ENCODE results near the gene ZBED5.
"Not testable (repeated sequence)": the region's sequence is repeated elsewhere in the genome, so short reads cannot be mapped to it uniquely, and the experiment has no call there.

The ZBED5 gene

DNA sequence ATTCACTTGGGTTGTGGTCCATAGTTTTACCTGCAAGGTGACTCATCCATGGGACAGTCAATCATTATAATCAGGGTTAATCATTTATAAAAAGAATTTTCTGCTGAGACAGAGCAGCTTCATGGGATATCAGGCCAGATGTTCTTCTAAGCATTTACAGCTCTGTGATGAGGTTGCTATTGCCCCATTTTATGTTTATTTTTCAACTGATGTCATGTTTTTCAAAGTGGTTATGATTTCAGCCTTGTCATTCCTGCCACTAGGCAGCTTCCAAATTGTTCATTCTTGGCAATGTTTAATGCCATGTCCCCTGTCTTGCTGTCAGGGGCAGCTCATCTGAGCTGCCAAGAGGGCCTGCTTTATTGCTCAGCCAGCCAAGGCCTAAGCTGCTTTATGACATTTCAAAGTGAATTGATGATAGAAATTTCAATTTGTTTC lies 35.9 kb upstream of the ZBED5 start:
- H3K4me3 Mint-ChIP-seq: no peak overlapping the region
- TF ChIP-seq, protein P1, sequence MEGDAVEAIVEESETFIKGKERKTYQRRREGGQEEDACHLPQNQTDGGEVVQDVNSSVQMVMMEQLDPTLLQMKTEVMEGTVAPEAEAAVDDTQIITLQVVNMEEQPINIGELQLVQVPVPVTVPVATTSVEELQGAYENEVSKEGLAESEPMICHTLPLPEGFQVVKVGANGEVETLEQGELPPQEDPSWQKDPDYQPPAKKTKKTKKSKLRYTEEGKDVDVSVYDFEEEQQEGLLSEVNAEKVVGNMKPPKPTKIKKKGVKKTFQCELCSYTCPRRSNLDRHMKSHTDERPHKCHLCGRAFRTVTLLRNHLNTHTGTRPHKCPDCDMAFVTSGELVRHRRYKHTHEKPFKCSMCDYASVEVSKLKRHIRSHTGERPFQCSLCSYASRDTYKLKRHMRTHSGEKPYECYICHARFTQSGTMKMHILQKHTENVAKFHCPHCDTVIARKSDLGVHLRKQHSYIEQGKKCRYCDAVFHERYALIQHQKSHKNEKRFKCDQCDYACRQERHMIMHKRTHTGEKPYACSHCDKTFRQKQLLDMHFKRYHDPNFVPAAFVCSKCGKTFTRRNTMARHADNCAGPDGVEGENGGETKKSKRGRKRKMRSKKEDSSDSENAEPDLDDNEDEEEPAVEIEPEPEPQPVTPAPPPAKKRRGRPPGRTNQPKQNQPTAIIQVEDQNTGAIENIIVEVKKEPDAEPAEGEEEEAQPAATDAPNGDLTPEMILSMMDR (IDR thresholded peaks at IDR 0.05; ENCODE audit: unreplicated experiment in 3 of 3): no peak
- H3K27me3 Mint-ChIP-seq (ENCODE audit: low read depth): no peaks in the 10 kb centered on the region
- H3K27ac Mint-ChIP-seq: no peak overlapping the region
- H3K4me1 Mint-ChIP-seq: peaks cover 28% of the 10 kb centered on the region
- H3K9me3 Mint-ChIP-seq: peaks cover 19% of the 10 kb centered on the region
- H3K36me3 Mint-ChIP-seq (ENCODE audit: low read depth): peaks cover 4% of the 10 kb centered on the region

GRCh38 chr11:10892250-10892649 lies 34.4 kb upstream of the ZBED5 start:
- H3K4me1 Mint-ChIP-seq: peaks cover 13% of the 10 kb centered on the region
- H3K36me3 Mint-ChIP-seq (ENCODE audit: low read depth): peaks cover 8% of the 10 kb centered on the region
- no peaks in the 10 kb centered on the region for H3K27me3 Mint-ChIP-seq (ENCODE audit: low read depth)
- peaks cover 22% of the 10 kb centered on the region for H3K9me3 Mint-ChIP-seq
- no peak overlapping the region for H3K27ac Mint-ChIP-seq
- H3K4me3 Mint-ChIP-seq: no peak overlapping the region
- TF ChIP-seq, protein P1 (IDR thresholded peaks at IDR 0.05; ENCODE audit: unreplicated experiment in 3 of 3): no peak

DNA sequence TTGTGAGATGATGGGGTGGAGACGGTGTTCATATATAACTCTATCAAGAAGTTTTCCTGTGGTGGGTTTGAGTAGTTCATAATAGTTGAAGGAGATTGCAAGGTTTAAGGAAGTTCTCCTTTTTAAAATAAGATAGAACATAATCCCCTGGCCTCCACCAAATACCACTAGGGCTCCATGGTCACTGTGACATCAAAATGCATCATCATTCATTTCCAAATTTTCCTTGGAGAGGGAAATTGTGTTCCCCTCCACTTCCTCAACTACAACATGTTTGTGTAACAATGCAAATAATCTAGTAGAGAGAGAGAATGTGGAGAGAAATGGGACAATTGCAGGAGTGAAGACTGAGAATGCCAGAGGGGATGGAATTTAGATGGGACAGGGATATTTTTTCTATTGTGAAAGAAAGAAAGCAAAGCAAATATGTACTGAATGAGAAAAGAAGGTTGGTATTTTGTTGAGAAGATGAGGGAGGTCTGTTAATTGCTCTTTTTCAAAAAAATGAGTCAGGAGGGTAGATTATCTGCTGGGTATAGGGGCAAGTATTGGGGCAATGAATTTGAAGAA lies 33.4 kb upstream of the ZBED5 start:
- H3K9me3 Mint-ChIP-seq: peaks cover 22% of the 10 kb centered on the region
- H3K4me1 Mint-ChIP-seq: peaks cover 14% of the 10 kb centered on the region
- TF ChIP-seq, protein P1 (IDR thresholded peaks at IDR 0.05; ENCODE audit: unreplicated experiment in 3 of 3): no peak
- no peak overlapping the region for H3K4me3 Mint-ChIP-seq
- peaks cover 8% of the 10 kb centered on the region for H3K36me3 Mint-ChIP-seq (ENCODE audit: low read depth)
- no peaks in the 10 kb centered on the region for H3K27me3 Mint-ChIP-seq (ENCODE audit: low read depth)
- H3K27ac Mint-ChIP-seq: no peak overlapping the region

GRCh38 chr11:10890083-10890482 lies 32.2 kb upstream of the ZBED5 start:
- not testable (repeated sequence) for H3K27me3 Mint-ChIP-seq (ENCODE audit: low read depth); H3K27ac Mint-ChIP-seq; H3K36me3 Mint-ChIP-seq (ENCODE audit: low read depth); H3K4me3 Mint-ChIP-seq
- peaks cover 17% of the 10 kb centered on the region for H3K4me1 Mint-ChIP-seq
- peaks cover 22% of the 10 kb centered on the region for H3K9me3 Mint-ChIP-seq

DNA sequence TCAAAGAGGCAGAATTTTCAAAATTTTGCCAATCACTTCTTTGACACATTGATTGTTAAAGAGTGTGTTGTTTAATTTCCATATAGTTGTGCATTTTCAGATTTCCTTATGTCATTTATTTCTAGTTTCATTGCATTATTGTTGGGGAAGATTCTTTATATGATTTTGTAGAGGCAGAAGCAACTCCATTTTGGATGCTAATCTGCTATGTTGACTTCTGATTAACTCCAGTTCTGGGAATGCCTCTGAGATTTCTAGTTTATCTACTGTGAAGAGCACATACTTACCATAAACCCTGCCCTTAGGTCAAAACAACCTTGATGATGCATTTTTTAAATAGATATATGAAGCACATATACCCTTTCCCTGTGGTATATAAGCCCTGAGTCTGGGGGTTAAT lies 29.5 kb upstream of the ZBED5 start:
- Mint-ChIP-seq H3K27ac (no peak overlapping the region), H3K9me3 (peaks cover 33% of the 10 kb centered on the region), H3K27me3 (ENCODE audit: low read depth) (no peaks in the 10 kb centered on the region), H3K4me3 (no peak overlapping the region), H3K4me1 (peaks cover 17% of the 10 kb centered on the region), H3K36me3 (ENCODE audit: low read depth) (peaks cover 15% of the 10 kb centered on the region)
- TF ChIP-seq, protein P1 (IDR thresholded peaks at IDR 0.05; ENCODE audit: unreplicated experiment in 3 of 3): no peak

GRCh38 chr11:10886652-10887250 lies 28.9 kb upstream of the ZBED5 start:
- TF ChIP-seq, protein P1 (IDR thresholded peaks at IDR 0.05; ENCODE audit: unreplicated experiment in 3 of 3): no peak
- H3K4me1 Mint-ChIP-seq: peaks cover 17% of the 10 kb centered on the region
- no peak overlapping the region for H3K4me3 Mint-ChIP-seq
- H3K9me3 Mint-ChIP-seq: peaks cover 33% of the 10 kb centered on the region
- peak overlapping the region in 2 of 3 experiments; percentile 11 to 91 for H3K27ac Mint-ChIP-seq
- H3K27me3 Mint-ChIP-seq (ENCODE audit: low read depth): no peaks in the 10 kb centered on the region
- H3K36me3 Mint-ChIP-seq (ENCODE audit: low read depth): peaks cover 15% of the 10 kb centered on the region
